ENCODE data around the gene ELF2.
"Not testable (repeated sequence)": the region's sequence is repeated elsewhere in the genome, so short reads cannot be mapped to it uniquely, and the experiment has no call there.

The ELF2 gene

GRCh38 chr4:139015948-139016471 is 161.0 kb downstream of the ELF2 start:
- FAIRE-seq = no peak

DNA sequence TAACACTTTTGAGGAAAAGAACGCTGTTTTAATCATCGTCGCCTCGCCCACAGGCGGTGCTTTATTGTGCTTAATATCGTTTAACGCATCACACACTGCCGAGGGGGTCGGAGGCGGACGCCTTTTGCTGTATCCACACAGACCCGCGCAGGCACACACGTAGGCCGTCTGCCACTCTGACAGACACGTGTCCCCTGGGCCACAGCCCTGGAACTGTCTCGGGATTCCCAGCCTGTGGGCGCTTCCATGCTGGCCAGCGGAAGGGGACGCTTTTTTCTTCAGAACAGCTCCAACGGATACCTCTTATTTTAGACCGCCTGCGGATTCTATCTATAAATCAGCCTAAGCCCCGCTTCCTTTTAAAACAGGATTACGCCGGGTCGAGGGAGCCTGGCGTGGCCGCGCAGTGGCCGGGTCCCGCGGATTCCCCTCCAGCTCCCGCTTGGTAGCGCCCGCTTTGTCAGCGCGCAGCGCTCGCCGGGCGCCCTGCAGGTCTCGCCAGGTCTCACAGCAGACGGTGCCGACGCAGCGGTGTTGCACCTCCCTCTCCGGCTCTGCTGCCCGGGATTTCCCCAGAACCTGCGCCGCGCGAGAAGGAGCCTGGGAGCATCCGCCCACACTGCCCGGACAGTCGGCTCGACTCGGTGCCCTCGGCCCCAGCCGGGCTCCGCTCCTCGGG is 161.6 kb downstream of the ELF2 start, which contains the start of gene NOCT:
NOCT (plus strand) TSS at position 513 of the 679 bp plus-strand sequence. CDS start 201 bp downstream, outside the sequence.
- no peak for FAIRE-seq

GRCh38 chr4:139014371-139015268 is 162.4 kb downstream of the ELF2 start:
- FAIRE-seq = no peak

GRCh38 chr4:139011225-139011950 is 165.6 kb downstream of the ELF2 start:
- no peak for FAIRE-seq

DNA sequence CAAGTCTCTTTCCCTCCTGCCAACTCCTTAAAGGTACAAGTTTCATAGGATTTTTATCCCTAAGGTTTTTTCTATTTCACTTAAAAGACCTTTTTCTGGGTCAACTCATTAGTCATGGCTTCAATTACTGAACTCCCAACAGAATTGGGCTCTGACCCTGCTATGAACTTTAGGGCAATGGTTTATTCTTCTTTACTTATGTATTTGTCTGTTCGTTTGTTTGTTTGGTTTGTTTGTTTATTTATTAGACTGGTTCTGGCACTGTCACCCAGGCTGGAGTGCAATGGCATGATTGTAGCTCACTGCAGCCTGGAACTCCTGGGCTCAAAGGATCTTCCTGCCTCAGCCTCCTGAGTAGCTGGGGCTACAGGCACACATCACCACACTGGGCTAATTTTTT is 167.3 kb downstream of the ELF2 start:
- no peak for FAIRE-seq

DNA sequence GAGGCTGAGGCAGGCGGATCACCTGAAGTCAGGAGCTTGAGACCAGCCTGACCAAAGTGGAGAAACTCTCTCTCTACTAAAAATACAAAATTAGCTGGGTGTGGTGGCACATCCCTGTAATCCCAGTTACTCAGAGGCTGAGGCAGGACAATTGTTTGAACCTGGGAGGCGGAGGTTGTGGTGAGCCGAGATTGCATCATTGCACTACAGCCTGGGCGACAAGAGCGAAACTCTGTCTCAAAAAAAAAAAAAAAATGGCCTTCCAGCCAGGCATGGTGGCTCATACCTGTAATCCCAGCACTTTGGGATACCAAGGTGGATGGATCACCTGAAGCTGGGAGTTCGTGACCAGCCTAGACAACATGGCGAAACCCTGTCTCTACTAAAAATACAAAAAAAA is 168.7 kb downstream of the ELF2 start:
- FAIRE-seq = not testable (repeated sequence)

- FAIRE-seq = no peak
Observed at GRCh38 chr4:139007640-139008039, 169.4 kb downstream of the ELF2 start.
